Cardiac fibroblast (primary cell): Measurements from ENCODE around the gene COG4.

ENCODE experiments used
- DNase-seq, 2 donors: peaks; one replicate each; pipeline versions ENCODE4 v3.0.0 to v3.0.0-alpha.2; 2010; ENCODE audit warnings: low read depth in 2 of 2
- H3K4me3 ChIP-seq, 2 donors: replicated peaks in 1 of 2; 1 replicate in 1 of 2; 2 replicates in 1 of 2; pipeline ENCODE4 v1.5.1; 2011; ENCODE audit warnings: low read depth in 2 of 2, low read length in 2 of 2, mild to moderate bottlenecking in 2 of 2, moderate library complexity in 1 of 2
- CTCF ChIP-seq: IDR thresholded peaks from one replicate; pipeline ENCODE4 v1.5.1; 2011; ENCODE audit warnings: low read depth, mild to moderate bottlenecking, low read length, inconsistent platforms

Gene COG4

GRCh38 chr16:70568601-70569237, 45.4 kb upstream of the COG4 start:
- TF ChIP-seq CTCF: no peak
- no peak for DNase-seq
- no peak overlapping the region for H3K4me3 ChIP-seq

GRCh38 chr16:70565053-70565452, 41.7 kb upstream of the COG4 start:
- no peak overlapping the region for H3K4me3 ChIP-seq
- TF ChIP-seq CTCF: no peak
- no peak for DNase-seq

GRCh38 chr16:70563636-70564035, 40.3 kb upstream of the COG4 start:
- no peak for TF ChIP-seq CTCF
- H3K4me3 ChIP-seq: no peak overlapping the region
- peak; percentile 88 to 94 for DNase-seq

- H3K4me3 ChIP-seq: no peak overlapping the region
- no peak for TF ChIP-seq CTCF
- no peak for DNase-seq
Observed at GRCh38 chr16:70561623-70562022, 38.3 kb upstream of the COG4 start.

GRCh38 chr16:70556063-70556462, 32.7 kb upstream of the COG4 start:
- H3K4me3 ChIP-seq: no peak overlapping the region
- no peak for DNase-seq
- TF ChIP-seq CTCF: no peak

- DNase-seq: peak; percentile 73 to 92
- H3K4me3 ChIP-seq: no peak overlapping the region
- no peak for TF ChIP-seq CTCF
Observed at GRCh38 chr16:70553645-70554044, 30.3 kb upstream of the COG4 start.

- no peak overlapping the region for H3K4me3 ChIP-seq
- no peak for DNase-seq
- no peak for TF ChIP-seq CTCF
Observed at GRCh38 chr16:70552675-70553074, 29.3 kb upstream of the COG4 start.
